Measurements from ENCODE around the gene ZNF764.

The ZNF764 gene

GRCh38 chr16:30565526-30565925 is 7.4 kb upstream of the ZNF764 start:
- DNase-seq (ENCODE audit: insufficient read length, low spot score) (no peak), FAIRE-seq (no peak)
- TF ChIP-seq POLR2A (IDR thresholded peaks at IDR 0.05; ENCODE audit: low read depth, low read length), result no peak

- DNase-seq (ENCODE audit: insufficient read length, low spot score) (no peak), FAIRE-seq (no peak)
- no peak for TF ChIP-seq POLR2A (IDR thresholded peaks at IDR 0.05; ENCODE audit: low read depth, low read length)
Observed at GRCh38 chr16:30562021-30562420, 3.8 kb upstream of the ZNF764 start.

GRCh38 chr16:30561089-30561816 is 3.1 kb upstream of the ZNF764 start:
- DNase-seq (ENCODE audit: insufficient read length, low spot score) (no peak), FAIRE-seq (no peak)

GRCh38 chr16:30559690-30560089 is 1.5 kb upstream of the ZNF764 start:
- DNase-seq (ENCODE audit: insufficient read length, low spot score) (no peak), FAIRE-seq (no peak)
- TF ChIP-seq POLR2A (IDR thresholded peaks at IDR 0.05; ENCODE audit: low read depth, low read length), result no peak

More at GRCh38 chr16:30561089-30561816, 3.1 kb upstream of the ZNF764 start:
- no peak for TF ChIP-seq POLR2A (IDR thresholded peaks at IDR 0.05; ENCODE audit: low read depth, low read length)

- no peak for DNase-seq (ENCODE audit: insufficient read length, low spot score)
- no peak for TF ChIP-seq POLR2A (IDR thresholded peaks at IDR 0.05; ENCODE audit: low read depth, low read length)
- FAIRE-seq, result no peak
Observed at GRCh38 chr16:30558789-30559377, 709 bp upstream of the ZNF764 start.

- DNase-seq (ENCODE audit: insufficient read length, low spot score), result no peak
- no peak for FAIRE-seq
- TF ChIP-seq POLR2A (IDR thresholded peaks at IDR 0.05; ENCODE audit: low read depth, low read length), result no peak
Observed at GRCh38 chr16:30557707-30557956, 542 bp downstream of the ZNF764 start.

- no peak for TF ChIP-seq POLR2A (IDR thresholded peaks at IDR 0.05; ENCODE audit: low read depth, low read length)
- no peak for DNase-seq (ENCODE audit: insufficient read length, low spot score)
- FAIRE-seq, result no peak
Observed at GRCh38 chr16:30556125-30556473, 2.1 kb downstream of the ZNF764 start.

GRCh38 chr16:30555315-30556124 is 2.7 kb downstream of the ZNF764 start:
- TF ChIP-seq POLR2A (IDR thresholded peaks at IDR 0.05; ENCODE audit: low read depth, low read length), result no peak
- FAIRE-seq (no peak), DNase-seq (ENCODE audit: insufficient read length, low spot score) (no peak)

- TF ChIP-seq POLR2A (IDR thresholded peaks at IDR 0.05; ENCODE audit: low read depth, low read length), result no peak
- FAIRE-seq (no peak), DNase-seq (ENCODE audit: insufficient read length, low spot score) (no peak)
Observed at GRCh38 chr16:30554557-30555314, 3.4 kb downstream of the ZNF764 start.

- no peak for TF ChIP-seq POLR2A (IDR thresholded peaks at IDR 0.05; ENCODE audit: low read depth, low read length)
- FAIRE-seq, result no peak
- no peak for DNase-seq (ENCODE audit: insufficient read length, low spot score)
Observed at GRCh38 chr16:30553393-30553899, 4.7 kb downstream of the ZNF764 start.

- FAIRE-seq (no peak), DNase-seq (ENCODE audit: insufficient read length, low spot score) (no peak)
- TF ChIP-seq POLR2A (IDR thresholded peaks at IDR 0.05; ENCODE audit: low read depth, low read length), result no peak
Observed at GRCh38 chr16:30552956-30553355, 5.2 kb downstream of the ZNF764 start.

- TF ChIP-seq POLR2A (IDR thresholded peaks at IDR 0.05; ENCODE audit: low read depth, low read length), result no peak
- FAIRE-seq (no peak), DNase-seq (ENCODE audit: insufficient read length, low spot score) (no peak)
Observed at GRCh38 chr16:30551781-30552180, 6.4 kb downstream of the ZNF764 start.

- no peak for FAIRE-seq
- DNase-seq (ENCODE audit: insufficient read length, low spot score), result no peak
- no peak for TF ChIP-seq POLR2A (IDR thresholded peaks at IDR 0.05; ENCODE audit: low read depth, low read length)
Observed at GRCh38 chr16:30548416-30549253, 9.5 kb downstream of the ZNF764 start.

Measured in H54 (cell line).